Immature natural killer cell (primary cell): ENCODE results near the gene AIFM1. TPM values are rescaled to one million over a fixed set of nuclear protein-coding genes. Genes with fewer than 3 reads are reported as not detected.

Experiments
- polyA plus RNA-seq, 3 donors: library from polyadenylated mRNA; unstranded; fragments of 300-500 nt; fragmentation: Illumina TruSeq; gene quantifications; one replicate each; pipeline ENCODE4 v1.2.3, GENCODE V29; 2021

AIFM1 gene
- polyA plus RNA-seq, 3 donors from 2014 or later = 20.1 to 31.0 (median 29.0) TPM

Other genes starting within 250 kb of the AIFM1 start
- gene BCORL1, start 183.2 kb downstream of the AIFM1 start, polyA plus RNA-seq = 1 to 10 TPM in 1 of 3 donors, under 1 TPM in 1, not detected in 1; 0.59 to 2.8 TPM
- 10 to 100 TPM; 12.3 to 44.9 (median 14.7) TPM for gene ELF4, start 55.3 kb downstream of the AIFM1 start, polyA plus RNA-seq
- 10 to 100 TPM; 10.5 to 20.9 (median 15.1) TPM for gene RAB33A, start 6.1 kb upstream of the AIFM1 start, polyA plus RNA-seq
- gene ZNF280C, start 103.1 kb upstream of the AIFM1 start, polyA plus RNA-seq = 1 to 10 TPM in 2 of 3 donors, not detected in 1; 1.1 to 2.7 TPM
- gene SLC25A14, start 174.1 kb upstream of the AIFM1 start, polyA plus RNA-seq = 1 to 10 TPM; 6.6 to 8.8 (median 8.6) TPM
- gene GPR119, start 219.8 kb upstream of the AIFM1 start, polyA plus RNA-seq = not detected
- 10 to 100 TPM; 18.3 to 20.4 (median 18.4) TPM for gene RBMX2, start 236.1 kb upstream of the AIFM1 start, polyA plus RNA-seq